Esophagus squamous epithelium (tissue), 4 donors: ENCODE data around the gene IL20RB.

ENCODE experiments used
- POLR2A ChIP-seq, 4 donors: fragments of 450-650 bp; IDR thresholded peaks; one replicate each; pipeline ENCODE4 v1.6.1; 2017; ENCODE audit warnings: antibody characterized with exemption in 4 of 4, mild to moderate bottlenecking in 4 of 4, moderate library complexity in 3 of 4
- TF ChIP-seq, protein P1 (sequence below), 6 experiments: fragments of 450-650 bp in 4 of 6; fragments of 200-600 bp in 2 of 6; sonication (generic) in 2 of 6; IDR thresholded peaks; one replicate each; pipeline ENCODE4 v1.5.1; 2016 to 2019; ENCODE audit warnings: antibody characterized with exemption in 6 of 6, mild to moderate bottlenecking in 4 of 6, moderate library complexity in 4 of 6

DNA sequence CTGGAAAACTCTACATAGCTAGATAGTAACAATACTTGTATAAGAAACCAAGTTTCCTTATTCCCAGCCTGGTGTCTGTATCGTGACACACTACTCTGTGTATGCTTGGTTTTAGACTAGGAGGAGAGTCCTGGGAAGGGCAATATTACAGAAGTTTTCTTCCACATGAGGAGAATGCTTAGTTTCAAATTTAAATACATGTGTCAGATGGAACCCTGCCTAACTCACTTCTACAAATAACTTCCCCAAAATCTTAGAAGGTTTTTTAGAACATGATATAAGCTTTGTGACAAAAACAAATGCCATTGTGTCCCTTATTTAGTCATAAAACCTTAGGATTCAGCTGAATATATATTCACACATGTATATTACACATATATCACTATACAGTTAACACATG is 7.2 kb upstream of the IL20RB start:
- TF ChIP-seq, protein P1, sequence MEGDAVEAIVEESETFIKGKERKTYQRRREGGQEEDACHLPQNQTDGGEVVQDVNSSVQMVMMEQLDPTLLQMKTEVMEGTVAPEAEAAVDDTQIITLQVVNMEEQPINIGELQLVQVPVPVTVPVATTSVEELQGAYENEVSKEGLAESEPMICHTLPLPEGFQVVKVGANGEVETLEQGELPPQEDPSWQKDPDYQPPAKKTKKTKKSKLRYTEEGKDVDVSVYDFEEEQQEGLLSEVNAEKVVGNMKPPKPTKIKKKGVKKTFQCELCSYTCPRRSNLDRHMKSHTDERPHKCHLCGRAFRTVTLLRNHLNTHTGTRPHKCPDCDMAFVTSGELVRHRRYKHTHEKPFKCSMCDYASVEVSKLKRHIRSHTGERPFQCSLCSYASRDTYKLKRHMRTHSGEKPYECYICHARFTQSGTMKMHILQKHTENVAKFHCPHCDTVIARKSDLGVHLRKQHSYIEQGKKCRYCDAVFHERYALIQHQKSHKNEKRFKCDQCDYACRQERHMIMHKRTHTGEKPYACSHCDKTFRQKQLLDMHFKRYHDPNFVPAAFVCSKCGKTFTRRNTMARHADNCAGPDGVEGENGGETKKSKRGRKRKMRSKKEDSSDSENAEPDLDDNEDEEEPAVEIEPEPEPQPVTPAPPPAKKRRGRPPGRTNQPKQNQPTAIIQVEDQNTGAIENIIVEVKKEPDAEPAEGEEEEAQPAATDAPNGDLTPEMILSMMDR (IDR thresholded peaks at IDR 0.05) = no peak
- TF ChIP-seq POLR2A (IDR thresholded peaks at IDR 0.05) = no peak
